ENCODE results near the gene USP31.

GRCh38 chr16:23061669-23062068 is 87.6 kb downstream of the USP31 start:
- TF ChIP-seq CTCF (IDR thresholded peaks at IDR 0.05) (no peak), POLR2A (IDR thresholded peaks at IDR 0.05) (no peak)
